GM19468 (cell line): ENCODE data around the gene REG3A.

ENCODE experiments used
- ATAC-seq: cut with Tn5 transposase; IDR thresholded peaks from one replicate; pipeline ENCODE4 v1.9.1; 2021; ENCODE audit warnings: mild to moderate bottlenecking, moderate library complexity, moderate number of reproducible peaks; ENCODE audit not compliant: unreplicated experiment; ENCODE audit errors: extremely low read depth

Gene REG3A

DNA sequence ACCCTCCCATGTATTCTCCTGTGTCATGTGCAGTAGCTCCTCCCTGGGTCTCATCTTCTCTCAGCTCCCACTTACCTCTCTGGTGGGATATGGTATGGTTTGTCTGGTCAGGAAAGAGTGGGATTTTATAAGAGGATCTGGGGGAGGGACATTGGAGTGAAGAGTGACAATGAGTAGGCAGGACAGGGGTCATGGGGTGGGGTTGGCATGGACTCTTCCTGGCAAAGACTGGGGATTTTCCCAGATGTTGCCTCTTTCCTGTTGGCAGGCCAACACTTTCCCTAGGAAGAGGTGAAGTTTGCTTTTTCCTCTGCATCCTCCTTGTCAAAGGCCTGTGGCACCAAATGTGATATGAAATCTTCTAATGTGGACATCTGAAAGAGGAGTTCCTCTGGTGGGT lies at the start of gene REG3A:
Gene REG3A (minus strand): TSS at position 101 of the 400 bp plus-strand sequence. CDS start 348 bp downstream, outside the sequence.
- ATAC-seq: no peak

DNA sequence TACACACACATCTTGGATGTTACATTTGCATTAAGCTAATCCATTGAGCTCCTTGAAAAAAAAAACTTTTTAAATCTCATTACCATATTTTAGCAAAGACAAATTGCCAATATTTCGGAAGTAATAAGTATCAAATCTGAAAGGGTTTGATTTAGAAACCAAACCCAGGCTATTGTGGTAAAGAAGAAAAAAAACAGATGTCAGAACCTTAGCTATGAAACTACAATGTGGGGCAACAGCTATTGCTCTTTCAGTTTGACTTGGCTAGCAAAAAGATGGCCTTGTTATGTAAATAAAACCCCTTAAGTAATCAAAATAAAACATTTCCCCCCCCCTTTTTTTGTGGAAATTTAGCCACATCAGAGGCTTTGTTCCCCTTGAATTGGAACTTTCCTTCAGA lies 41.2 kb upstream of the REG3A start:
- no peak for ATAC-seq

DNA sequence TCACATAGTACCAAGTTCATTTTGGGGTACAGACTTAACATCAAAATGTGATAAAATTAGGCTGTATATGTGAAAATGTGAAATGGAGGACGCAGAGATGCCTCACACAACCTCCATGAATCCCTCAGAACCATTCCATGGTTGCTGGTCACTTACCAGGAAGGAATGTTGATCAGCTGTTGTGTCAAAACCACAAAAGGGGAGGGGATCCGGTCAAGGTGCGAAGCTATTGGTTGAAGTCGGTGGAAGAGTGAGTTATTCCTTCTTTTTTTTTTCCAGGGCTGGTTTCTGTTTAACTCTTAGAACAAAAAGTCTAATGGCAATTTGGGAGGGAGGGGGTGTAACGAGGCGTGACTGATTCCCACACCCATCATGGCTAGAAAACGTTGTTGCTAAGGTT lies 32.3 kb upstream of the REG3A start:
- no peak for ATAC-seq

DNA sequence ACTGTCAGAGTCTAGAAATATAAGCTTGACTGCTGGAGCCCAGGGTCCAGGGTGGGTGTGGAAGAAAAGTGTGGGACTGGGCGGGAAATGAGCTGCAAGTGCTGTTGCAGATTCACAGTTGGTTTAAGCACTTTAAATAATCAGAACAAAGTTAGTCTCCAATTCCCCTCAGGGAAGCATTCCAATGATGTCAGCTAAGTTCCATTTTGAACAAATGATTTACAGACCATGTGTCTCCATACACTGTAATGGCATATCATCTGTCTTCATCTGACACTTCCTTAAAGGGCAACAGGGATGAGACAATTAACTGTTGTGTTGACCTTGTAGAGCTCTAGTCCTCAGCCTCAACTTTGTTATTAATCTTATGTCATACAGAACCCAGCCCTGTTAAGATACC lies 31.5 kb upstream of the REG3A start:
- no peak for ATAC-seq

DNA sequence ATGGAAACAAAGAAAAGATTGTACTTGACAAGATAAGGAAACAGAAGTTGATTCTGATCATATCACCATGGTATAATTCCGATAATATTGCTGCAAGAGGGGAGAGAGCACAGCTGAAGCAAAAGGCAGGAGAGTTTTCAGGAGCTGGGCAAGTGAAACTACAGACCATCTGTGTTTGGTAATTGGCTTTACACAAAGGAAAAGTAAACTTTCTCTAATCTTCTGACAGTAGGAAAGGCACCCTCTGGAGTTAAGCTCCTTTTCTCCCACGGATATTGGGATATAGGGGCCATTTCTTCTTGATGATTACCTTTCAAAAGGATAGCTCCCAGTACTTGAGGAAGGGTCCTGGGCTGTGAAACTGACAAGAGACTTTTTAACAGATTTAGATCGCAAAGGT lies 29.9 kb upstream of the REG3A start:
- no peak for ATAC-seq

DNA sequence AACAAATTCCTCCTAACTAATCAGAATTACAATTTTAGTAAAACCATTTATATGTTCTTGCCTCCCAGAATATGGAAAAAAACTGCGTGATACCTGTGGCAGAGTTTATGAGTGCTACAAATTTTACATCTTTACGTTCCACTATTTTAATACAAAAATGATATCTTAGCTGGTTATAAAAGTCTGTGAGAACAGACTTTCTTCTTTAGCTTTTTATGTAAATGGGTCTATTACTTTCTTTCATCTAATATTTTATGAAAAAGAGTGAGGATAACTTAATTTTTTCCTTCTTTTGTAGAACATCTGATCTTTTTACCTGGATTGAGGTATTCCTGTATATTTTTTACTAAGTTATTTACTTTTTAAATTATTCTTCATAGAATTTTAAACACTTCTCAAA lies 22.1 kb upstream of the REG3A start:
- ATAC-seq: no peak

DNA sequence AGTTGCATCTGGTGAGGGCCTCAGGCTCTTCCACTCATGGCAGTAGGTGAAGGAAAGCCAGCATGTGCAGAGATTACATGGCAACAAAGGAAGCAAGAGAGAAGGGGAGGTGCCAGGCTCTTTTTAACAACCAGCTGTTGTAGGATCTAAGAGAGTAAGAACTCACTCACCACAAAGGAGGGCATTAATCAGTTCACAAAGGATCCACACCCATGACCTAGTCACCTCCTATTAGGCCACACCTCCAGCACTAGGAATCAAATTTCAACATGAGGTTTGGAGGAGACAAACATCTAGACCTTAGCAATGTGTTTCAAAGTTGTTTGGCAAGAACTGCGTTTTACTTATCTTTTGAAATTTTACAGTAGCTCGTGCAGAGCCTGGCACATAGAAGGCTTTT lies 20.5 kb upstream of the REG3A start:
- no peak for ATAC-seq

DNA sequence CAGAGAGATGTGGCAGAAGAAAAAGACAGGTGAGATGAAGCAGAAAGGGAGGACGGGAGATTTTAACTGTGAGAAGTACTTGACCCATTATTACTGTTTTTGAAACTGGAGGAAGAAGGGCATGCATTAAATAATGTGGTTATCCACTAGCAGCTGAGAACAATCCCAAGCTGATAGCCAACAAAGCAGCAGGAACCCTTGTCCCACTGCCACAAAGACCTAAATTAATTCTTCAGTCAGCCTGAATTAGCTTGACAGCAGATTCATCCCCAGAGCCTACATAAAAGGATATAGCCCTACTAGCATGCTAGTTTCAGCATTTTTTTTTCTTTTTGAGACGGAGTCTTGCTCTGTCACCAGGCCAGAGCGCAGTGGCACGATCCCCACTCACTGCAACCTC lies 19.5 kb upstream of the REG3A start:
- no peak for ATAC-seq

DNA sequence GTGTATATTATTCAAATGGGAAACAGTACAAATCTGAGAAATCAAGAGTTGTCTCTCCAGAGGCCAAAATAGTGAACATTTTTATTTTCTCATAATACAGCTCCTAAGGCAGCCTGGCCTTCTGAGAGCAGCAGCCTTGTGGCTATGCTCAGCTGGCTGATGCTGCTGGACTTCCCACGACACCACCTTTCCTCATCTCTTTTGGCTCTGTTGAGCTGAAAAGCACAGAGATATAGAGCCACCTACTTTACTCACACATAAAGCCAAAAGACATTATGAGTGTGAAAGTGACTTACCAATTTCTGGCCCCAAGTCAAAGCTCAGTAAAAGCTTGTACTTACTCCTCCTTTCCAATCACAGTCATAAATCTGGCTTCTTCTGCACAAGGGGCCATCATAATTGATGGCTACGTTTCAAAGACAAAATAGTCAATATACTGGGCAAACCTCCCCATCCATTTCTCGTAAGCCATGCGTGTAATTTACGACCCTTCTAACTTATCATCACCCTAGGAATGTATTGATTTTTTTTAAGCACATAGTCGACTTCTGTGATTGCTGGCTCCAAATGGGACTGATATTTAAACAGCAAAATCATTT lies 18.6 kb upstream of the REG3A start:
- ATAC-seq: no peak

DNA sequence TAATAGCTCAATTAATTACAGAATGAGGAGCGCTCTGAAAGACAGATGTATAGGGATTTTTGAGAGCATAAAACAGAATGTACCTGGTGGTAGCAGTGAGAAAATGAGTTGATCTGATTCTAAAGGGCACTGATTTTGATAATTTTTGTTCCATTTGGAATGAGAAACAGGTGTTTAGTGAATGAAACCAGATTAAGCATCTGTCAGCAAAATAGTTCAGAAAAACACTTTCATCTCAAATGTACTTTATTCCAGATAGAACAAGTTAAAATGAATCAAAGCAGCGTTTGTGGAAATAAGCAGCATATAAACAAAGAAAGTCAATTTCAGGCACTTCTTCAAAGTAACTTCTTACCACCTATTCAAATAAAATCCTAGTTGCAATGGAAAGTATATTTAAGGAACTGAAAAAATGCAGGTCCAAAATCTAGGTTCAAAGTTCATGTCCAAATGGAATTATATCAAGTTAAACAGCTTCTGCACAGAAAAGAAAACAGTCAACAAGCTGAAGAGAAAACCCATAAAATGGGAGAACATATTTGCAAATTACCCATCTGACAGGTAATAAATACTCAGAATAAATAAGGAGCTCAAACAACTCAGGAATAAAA lies 11.9 kb upstream of the REG3A start:
- no peak for ATAC-seq

DNA sequence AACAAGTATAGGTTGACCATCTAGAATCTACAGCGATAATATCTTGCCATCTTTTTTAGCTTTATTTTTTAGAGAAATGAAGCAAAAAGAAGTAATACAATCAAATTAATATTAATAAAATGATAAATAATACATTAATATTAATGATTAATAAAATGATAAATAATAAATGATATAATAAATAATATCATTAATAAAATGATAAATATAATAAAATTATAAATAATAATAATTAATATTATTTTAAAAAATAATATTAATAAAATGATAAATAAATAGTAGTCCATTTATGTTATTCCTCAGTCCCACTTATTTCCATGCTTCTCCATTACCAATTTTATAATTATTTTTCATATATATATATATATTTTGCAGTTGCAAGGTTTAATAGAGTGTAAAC lies 3.2 kb upstream of the REG3A start:
- no peak for ATAC-seq

DNA sequence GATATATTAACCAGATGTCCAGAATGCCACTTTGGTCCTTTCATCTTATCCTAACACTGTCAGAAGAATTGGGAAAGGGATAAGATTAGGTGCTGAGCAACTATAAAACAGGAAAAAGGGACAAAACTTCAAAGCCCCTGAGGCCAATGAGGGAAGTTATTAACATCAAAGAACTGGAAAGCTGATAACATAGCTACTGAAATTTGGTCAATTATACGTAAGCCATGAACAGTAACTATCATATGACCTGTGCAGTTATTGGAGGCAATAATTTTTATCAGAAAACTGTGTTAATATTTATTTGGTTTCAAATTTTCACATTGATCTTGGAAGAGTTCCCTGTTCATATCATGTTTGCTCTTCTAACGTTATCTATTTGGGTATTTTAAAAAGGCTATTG lies 2.6 kb upstream of the REG3A start:
- no peak for ATAC-seq

DNA sequence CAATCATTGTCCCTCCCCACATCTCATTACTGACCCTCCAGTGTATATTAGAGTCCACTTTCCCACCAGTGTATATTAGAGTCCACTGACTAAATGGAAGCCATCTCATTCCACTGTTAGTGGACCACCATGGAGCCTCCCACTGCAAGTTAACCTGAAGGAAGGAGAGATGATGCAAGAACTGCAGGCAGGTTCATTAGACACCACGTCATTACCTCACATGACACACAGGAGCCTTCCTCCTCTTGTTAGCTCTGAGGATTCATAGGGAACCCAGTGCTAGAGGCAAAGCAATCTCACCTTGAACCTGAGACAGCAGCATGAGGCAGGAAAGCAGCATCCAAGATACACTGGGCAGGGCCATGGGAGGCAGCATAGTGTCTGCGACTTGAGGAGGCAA lies 523 bp downstream of the REG3A start:
- ATAC-seq: no peak

DNA sequence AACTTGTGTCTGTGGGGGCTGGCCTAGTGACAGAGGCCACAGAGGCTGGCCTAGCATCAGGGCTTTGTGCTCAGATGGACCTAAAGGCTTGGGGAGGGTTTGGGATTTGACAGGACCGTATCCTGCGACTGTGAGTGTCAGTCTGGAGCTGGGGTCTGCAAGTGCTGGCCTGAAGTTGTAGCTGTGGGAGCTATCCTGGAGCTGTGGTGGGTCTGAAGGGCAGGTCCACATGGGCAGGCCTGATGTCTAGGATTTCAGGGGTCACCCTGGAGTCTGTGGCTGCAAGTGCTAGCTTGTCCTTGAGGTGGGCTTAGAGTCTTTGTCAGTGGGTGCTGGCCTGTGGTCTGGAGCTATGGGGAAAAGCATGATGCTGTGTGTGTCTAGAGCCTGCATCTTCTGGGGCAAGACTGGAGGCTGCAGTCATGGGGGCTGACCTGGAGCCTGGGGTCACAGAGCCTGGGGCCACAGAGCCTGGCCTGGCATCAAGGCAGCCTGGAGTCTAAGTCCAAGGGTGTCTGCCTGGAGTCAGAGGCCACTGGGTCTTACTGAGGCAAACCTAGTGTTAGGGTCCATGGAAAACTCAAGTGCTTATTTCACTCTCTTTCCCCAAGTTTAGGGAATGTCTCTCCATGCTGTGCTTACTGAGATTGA lies 3.6 kb downstream of the REG3A start:
- ATAC-seq: no peak

DNA sequence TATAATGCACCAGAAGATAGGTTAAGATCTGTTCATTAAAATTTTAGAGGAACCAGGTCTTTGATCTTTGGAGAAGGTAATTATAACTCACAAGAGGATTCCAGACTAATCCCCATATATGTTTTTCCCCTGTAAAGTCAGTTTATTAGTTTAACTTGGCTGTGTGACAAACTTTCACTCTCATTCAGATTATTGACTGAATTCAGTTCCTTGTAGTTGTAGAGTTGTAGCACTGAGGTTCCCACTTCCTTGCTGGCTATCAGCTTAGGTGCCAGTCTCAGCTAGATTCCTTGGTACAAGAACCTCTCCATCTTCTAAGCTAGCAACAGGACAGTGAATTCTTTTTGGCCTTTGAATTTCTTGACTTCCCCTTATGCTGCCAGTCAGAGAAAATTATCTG lies 20.1 kb downstream of the REG3A start:
- ATAC-seq: no peak

DNA sequence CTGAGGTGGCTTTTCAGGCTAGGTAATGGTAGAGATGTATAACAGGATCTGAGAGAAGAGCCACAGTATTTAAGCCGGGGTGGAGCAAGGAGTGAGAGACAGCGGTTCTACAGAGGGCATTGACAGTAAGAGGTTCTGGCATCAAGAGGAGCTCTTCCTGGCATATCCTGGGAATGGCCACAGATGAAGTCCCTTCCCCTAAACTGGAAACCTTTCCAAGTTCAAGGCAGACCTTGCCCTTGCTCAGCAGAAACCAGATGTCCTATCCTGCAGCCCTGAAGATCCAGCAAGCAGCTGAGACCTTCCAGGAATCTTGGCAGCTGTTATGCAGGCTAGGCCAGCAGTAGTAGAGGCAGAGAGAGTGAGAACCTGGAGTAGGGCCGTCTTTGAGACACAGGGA lies 21.2 kb downstream of the REG3A start:
- no peak for ATAC-seq

DNA sequence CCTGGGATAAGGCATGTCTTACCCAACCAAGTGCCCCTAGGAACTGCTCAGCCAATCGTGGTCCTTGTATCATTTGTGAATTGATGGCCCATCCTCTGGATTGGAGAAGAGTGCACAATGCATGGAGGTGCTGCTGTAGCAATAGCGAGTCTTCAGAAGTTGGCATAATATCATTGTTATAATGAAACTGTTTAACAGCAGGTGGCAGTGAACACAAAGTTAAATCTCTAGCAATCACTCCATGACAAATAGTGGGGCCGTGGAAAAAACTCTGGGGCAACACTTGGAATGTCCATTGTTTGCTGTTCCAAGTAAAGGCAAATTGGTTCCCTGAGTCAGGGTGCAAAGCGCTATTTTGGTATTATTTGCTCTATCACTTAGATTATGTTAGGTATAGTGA lies 27.9 kb downstream of the REG3A start:
- ATAC-seq: no peak

DNA sequence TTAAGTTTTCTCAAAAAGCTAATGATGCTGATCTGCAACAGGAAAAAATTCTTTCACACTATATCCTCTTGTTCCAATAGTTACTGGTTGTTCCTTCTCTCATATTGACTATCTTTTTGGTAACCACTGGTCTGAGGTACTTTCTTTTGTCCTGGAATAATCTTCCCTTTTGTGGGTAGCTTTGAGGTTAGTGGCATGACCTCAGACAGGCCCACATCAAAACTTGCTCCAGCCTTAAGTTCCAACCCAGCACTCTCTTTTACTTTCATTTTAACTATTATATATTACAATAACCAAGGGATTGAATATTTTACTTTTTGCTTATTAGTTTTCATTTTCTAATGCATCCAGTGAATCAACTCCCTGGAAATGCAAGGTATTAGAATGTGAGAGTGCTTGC lies 29.7 kb downstream of the REG3A start:
- no peak for ATAC-seq

DNA sequence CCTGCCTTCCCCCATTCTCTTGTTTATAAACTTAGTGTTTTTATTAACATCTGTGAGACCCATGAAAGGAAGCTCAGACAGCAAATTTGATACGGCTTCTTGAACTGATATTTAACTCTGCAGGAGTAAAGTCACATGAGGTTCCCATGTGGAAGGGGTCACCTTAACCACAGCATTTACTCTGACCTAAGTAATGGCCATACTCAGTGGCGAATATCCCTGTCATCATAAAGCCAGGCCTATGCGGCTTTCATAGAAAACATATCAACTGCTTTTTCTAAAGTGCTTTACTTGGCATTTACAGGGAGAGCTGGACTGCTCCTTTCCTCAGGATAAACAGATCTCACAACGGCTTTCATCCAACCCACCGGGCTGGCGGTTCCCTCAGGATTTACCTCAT lies 30.3 kb downstream of the REG3A start:
- no peak for ATAC-seq

DNA sequence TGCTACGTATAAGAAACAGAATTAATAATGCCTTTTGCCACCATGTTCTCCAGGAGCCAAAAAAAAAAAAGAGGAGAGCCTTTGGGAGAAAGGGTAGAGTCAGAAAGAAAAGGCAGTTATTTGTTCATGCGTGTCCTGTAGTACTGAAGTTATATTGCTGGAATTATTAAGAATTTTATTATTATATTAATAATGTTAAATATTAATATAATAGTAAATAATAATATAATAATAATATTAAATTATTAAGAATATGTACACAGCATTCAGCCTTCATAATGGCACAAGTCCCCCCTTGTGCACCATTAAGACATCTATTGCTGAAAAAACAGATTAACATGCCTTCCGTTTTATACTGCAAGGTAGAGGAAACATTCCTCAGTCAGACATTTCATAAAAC lies 31.1 kb downstream of the REG3A start:
- no peak for ATAC-seq

DNA sequence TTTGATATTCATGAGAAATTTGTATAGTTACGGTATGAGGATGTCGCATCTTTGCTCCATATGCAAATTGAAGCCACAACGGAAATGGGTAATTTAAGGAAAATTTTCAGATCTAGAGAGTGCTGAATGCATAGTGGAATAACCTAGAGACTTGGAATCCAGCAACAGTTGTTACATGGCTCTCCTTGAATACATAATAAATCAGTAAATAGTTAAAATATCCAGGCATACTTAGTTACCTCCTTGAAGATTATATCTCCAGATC lies 33.9 kb downstream of the REG3A start:
- no peak for ATAC-seq
